H1 (cell line): ENCODE measurements around the gene THUMPD2. TPM values are rescaled to one million over a fixed set of nuclear protein-coding genes. Genes with fewer than 3 reads are reported as not detected.

Experiments
- CTCF ChIA-PET: fragments of 300-600 bp; sonication (Branson Sonifier 250); formaldehyde crosslinking; loops from one replicate; lab custom pipeline; 2021; ENCODE audit not compliant: partially characterized antibody; lab: Charles Lee
- POLR2A ChIA-PET: fragments of 300-600 bp; sonication (Branson Sonifier 250); formaldehyde crosslinking; loops from one replicate; lab custom pipeline; 2021; ENCODE audit warnings: inconsistent platforms; ENCODE audit not compliant: partially characterized antibody; lab: Charles Lee
- DNase-seq, 2 experiments: peaks; one replicate each; pipeline versions ENCODE4 v3.0.0 to v3.0.0-alpha.2; 2010 to 2022; ENCODE audit warnings: low spot score in 2 of 2, low read depth in 1 of 2, mixed read lengths in 1 of 2
- FAIRE-seq: peaks from 2 replicates; lab custom pipeline; 2011; peaks lifted over from hg19 to GRCh38; lab: Jason Lieb, UNC
- H2AFZ ChIP-seq: 2 replicates; pipeline ENCODE4 v1.8.1; 2012; ENCODE audit warnings: low read length, inconsistent platforms
- H2AK5ac ChIP-seq: 2 replicates; pipeline ENCODE4 v1.6.1; 2013; ENCODE audit warnings: low read depth, low read length
- H2BK120ac ChIP-seq: replicated peaks from 2 replicates; pipeline ENCODE3; 2013; ENCODE audit warnings: low read depth, low read length, inconsistent platforms
- H2BK12ac ChIP-seq: 2 replicates; pipeline ENCODE4 v1.6.1; 2013; ENCODE audit warnings: low read depth, low read length
- H2BK15ac ChIP-seq: 2 replicates; pipeline ENCODE4 v1.6.1; 2013; ENCODE audit warnings: low read length
- H2BK20ac ChIP-seq: 2 replicates; pipeline ENCODE4 v1.6.1; 2013; ENCODE audit warnings: low read length
- H2BK5ac ChIP-seq: 2 replicates; pipeline ENCODE4 v1.6.1; 2013; ENCODE audit warnings: low read depth, low read length
- H3K14ac ChIP-seq: 2 replicates; pipeline ENCODE4 v1.6.1; 2013; ENCODE audit warnings: inconsistent platforms; ENCODE audit not compliant: insufficient read length
- H3K18ac ChIP-seq: 2 replicates; pipeline ENCODE4 v1.6.1; 2013; ENCODE audit warnings: low read length; ENCODE audit errors: extremely low read depth
- H3K23ac ChIP-seq: 2 replicates; pipeline ENCODE4 v1.6.1; 2013; ENCODE audit warnings: inconsistent platforms; ENCODE audit not compliant: insufficient read length
- H3K23me2 ChIP-seq: 2 replicates; pipeline ENCODE4 v1.6.1; 2013; ENCODE audit warnings: low read depth, low read length
- H3K27ac ChIP-seq: 2 replicates; pipeline ENCODE4 v1.6.1; 2011; ENCODE audit warnings: low read depth, low read length, inconsistent platforms
- H3K27me3 ChIP-seq, 4 experiments: replicated peaks in 1 of 4; 1 replicate in 1 of 4; 2 replicates in 3 of 4; pipeline versions ENCODE4 v1.6.1 to v1.8.1; 2011 to 2013; ENCODE audit warnings: low read length in 3 of 4, mild to moderate bottlenecking in 3 of 4, inconsistent platforms in 2 of 4, mixed read lengths in 2 of 4, moderate library complexity in 1 of 4; ENCODE audit not compliant: control insufficient read depth in 3 of 4, insufficient read depth in 3 of 4; ENCODE audit errors: extremely low read depth in 1 of 4
- H3K36me3 ChIP-seq, 4 experiments: 2 replicates each; pipeline versions ENCODE4 v1.6.1 to v1.8.1; 2011 to 2013; ENCODE audit warnings: mild to moderate bottlenecking in 4 of 4, low read length in 3 of 4, moderate library complexity in 2 of 4, control low read depth in 1 of 4, inconsistent platforms in 1 of 4; ENCODE audit not compliant: insufficient read depth in 4 of 4, control insufficient read depth in 2 of 4
- H3K4ac ChIP-seq: replicated peaks from 2 replicates; pipeline ENCODE3; 2013; ENCODE audit warnings: low read length, low read depth, mixed read lengths, inconsistent platforms; ENCODE audit not compliant: insufficient read length
- H3K4me1 ChIP-seq, 4 experiments: replicated peaks in 1 of 4; 1 replicate in 1 of 4; 2 replicates in 3 of 4; pipeline versions ENCODE4 v1.6.1 to v1.8.1; 2011 to 2013; ENCODE audit warnings: low read length in 3 of 4, inconsistent platforms in 2 of 4, mixed read lengths in 1 of 4; ENCODE audit not compliant: insufficient read depth in 4 of 4, control insufficient read depth in 3 of 4
- H3K4me2 ChIP-seq, 2 experiments: 2 replicates each; pipeline versions ENCODE4 v1.6.1 to v1.8.1; 2011 to 2013; ENCODE audit warnings: low read depth in 2 of 2, low read length in 2 of 2, control low read depth in 1 of 2, inconsistent platforms in 1 of 2, mild to moderate bottlenecking in 1 of 2; ENCODE audit not compliant: insufficient read depth in 1 of 2
- H3K4me3 ChIP-seq, 4 experiments: fragments of 200-600, 300-600 bp in 1 of 4; sonication (generic), shearing (Covaris generic), sonication (Bioruptor Twin) in 1 of 4; 2 replicates each; pipeline versions ENCODE4 v1.5.1 to v1.8.1; 2011 to 2016; ENCODE audit warnings: low read length in 4 of 4, low read depth in 3 of 4, control low read depth in 2 of 4, inconsistent platforms in 2 of 4, mild to moderate bottlenecking in 2 of 4, mixed read lengths in 1 of 4, moderate library complexity in 1 of 4; ENCODE audit not compliant: insufficient read depth in 2 of 4; ENCODE audit errors: extremely low read depth in 1 of 4
- H3K56ac ChIP-seq: replicated peaks from 2 replicates; pipeline ENCODE3; 2013; ENCODE audit warnings: low read depth, mild to moderate bottlenecking, mixed read lengths, low read length, inconsistent platforms; ENCODE audit not compliant: insufficient read length
- H3K79me1 ChIP-seq: 2 replicates; pipeline ENCODE4 v1.6.1; 2013; ENCODE audit warnings: low read depth, low read length, control low read depth
- H3K79me2 ChIP-seq, 2 experiments: 2 replicates each; pipeline versions ENCODE4 v1.6.1 to v1.8.1; 2012 to 2013; ENCODE audit warnings: low read length in 2 of 2, mild to moderate bottlenecking in 2 of 2, inconsistent platforms in 1 of 2; ENCODE audit not compliant: insufficient read depth in 2 of 2, control insufficient read depth in 1 of 2
- H3K9ac ChIP-seq, 4 experiments: replicated peaks in 1 of 4; 1 replicate in 1 of 4; 2 replicates in 3 of 4; pipeline versions ENCODE4 v1.6.1 to v1.8.1; 2011 to 2013; ENCODE audit warnings: low read depth in 3 of 4, low read length in 3 of 4, control low read depth in 2 of 4, mild to moderate bottlenecking in 2 of 4, moderate library complexity in 2 of 4, inconsistent platforms in 1 of 4; ENCODE audit errors: extremely low read depth in 1 of 4
- H3K9me3 ChIP-seq, 2 experiments: 2 replicates each; pipeline versions ENCODE4 v1.6.1 to v1.8.1; 2012 to 2013; ENCODE audit warnings: mild to moderate bottlenecking in 2 of 2, moderate library complexity in 2 of 2, control low read depth in 1 of 2, inconsistent platforms in 1 of 2, low read depth in 1 of 2, low read length in 1 of 2, mixed read lengths in 1 of 2; ENCODE audit not compliant: insufficient read depth in 2 of 2
- H4K20me1 ChIP-seq, 2 experiments: replicated peaks in 1 of 2; 2 replicates each; pipeline versions ENCODE3 to v1.8.1; 2011 to 2013; ENCODE audit warnings: inconsistent platforms in 2 of 2, low read length in 2 of 2, mild to moderate bottlenecking in 1 of 2; ENCODE audit not compliant: insufficient read depth in 2 of 2, control insufficient read depth in 1 of 2
- H4K5ac ChIP-seq: 2 replicates; pipeline ENCODE4 v1.6.1; 2013; ENCODE audit warnings: low read length, low read depth, mixed read lengths, inconsistent platforms; ENCODE audit not compliant: insufficient read length
- H4K8ac ChIP-seq: 2 replicates; pipeline ENCODE4 v1.8.0; 2013; ENCODE audit warnings: mild to moderate bottlenecking, moderate library complexity, low read length, inconsistent platforms; ENCODE audit not compliant: insufficient read depth; ENCODE audit errors: extremely low read depth
- H4K91ac ChIP-seq: replicated peaks from 2 replicates; pipeline ENCODE3; 2013; ENCODE audit warnings: low read length, mixed read lengths, inconsistent platforms; ENCODE audit not compliant: insufficient read length
- EZH2 ChIP-seq: fragments of 200-600 bp; sonication (generic); IDR thresholded peaks from 2 replicates; pipeline ENCODE4 v1.7.1; 2012; ENCODE audit warnings: low read depth, mild to moderate bottlenecking, moderate library complexity, low read length, inconsistent platforms; ENCODE audit not compliant: severe bottlenecking
- MAFK ChIP-seq: IDR thresholded peaks from 2 replicates; pipeline ENCODE4 v1.6.1; 2012; ENCODE audit warnings: low read depth, mild to moderate bottlenecking, improper control_type of control experiment, low read length
- NRF1 ChIP-seq: IDR thresholded peaks from 2 replicates; pipeline ENCODE4 v1.6.1; 2011; ENCODE audit warnings: mild to moderate bottlenecking, low read depth, low read length, improper control_type of control experiment
- POU5F1 ChIP-seq: IDR thresholded peaks from 2 replicates; pipeline ENCODE4 v1.6.1; 2011; ENCODE audit warnings: low read depth, mild to moderate bottlenecking, low read length, moderate library complexity
- RAD21 ChIP-seq, 2 experiments: IDR thresholded peaks in 1 of 2; conservative IDR thresholded peaks in 1 of 2; 2 replicates each; pipeline ENCODE4 v1.6.1; 2011; ENCODE audit warnings: low read depth in 2 of 2, low read length in 2 of 2, improper control_type of control experiment in 1 of 2, inconsistent platforms in 1 of 2, mild to moderate bottlenecking in 1 of 2, moderate library complexity in 1 of 2
- SIRT6 ChIP-seq: IDR thresholded peaks from one replicate; pipeline ENCODE4 v1.7.1; 2012; ENCODE audit warnings: low read length, inconsistent platforms
- TCF12 ChIP-seq: IDR thresholded peaks from 2 replicates; pipeline ENCODE4 v1.6.1; 2011; ENCODE audit warnings: low read depth, mild to moderate bottlenecking, low read length
- WGBS, 2 experiments: shearing (Covaris generic) in 1 of 2; methylation state at CpG; one replicate each; pipeline versions ENCODE4 v1.1.6 to v1.1.7; 2013 to 2015; ENCODE audit warnings: low lambda C conversion rate in 2 of 2, mixed read lengths in 2 of 2, inconsistent platforms in 1 of 2, low coverage in 1 of 2, missing lambda C conversion rate in 1 of 2; ENCODE audit not compliant: insufficient replicate concordance in 2 of 2, insufficient coverage in 1 of 2, insufficient read length in 1 of 2; ENCODE audit errors: extremely low coverage in 1 of 2, missing lambda C conversion rate in 1 of 2; 5-methylcytosine and 5-hydroxymethylcytosine counted together
- polyA plus RNA-seq, 7 experiments: library from polyadenylated mRNA; depleted of rRNA in 3 of 7; stranded (reverse) in 5 of 7; unstranded in 2 of 7; fragments of >200 nt in 5 of 7; fragments of 200-250 nt in 2 of 7; gene quantifications; 1 replicate in 5 of 7; 2 replicates in 1 of 7; 4 replicates in 1 of 7; pipeline versions ENCODE4 v1.2.1 to v1.2.3, GENCODE V29; 2011 to 2013; ENCODE audit warnings: missing spikeins in 2 of 7, mixed read lengths in 2 of 7
- total RNA-seq: library from RNA; stranded (reverse); fragmentation: NEBNext Ultra II Directional; extraction: Animal tissue kit (Norgen Biotek cat#: 25700); gene quantifications from 2 replicates; pipeline ENCODE4 v1.2.1, GENCODE V29; 2021

Gene THUMPD2
- total and polyA plus RNA-seq, 2 of the 8 experiments (the other 6 are each of a cell fraction or from before 2014, with no cell fraction given), result 8.6 to 17.0 TPM

DNA sequence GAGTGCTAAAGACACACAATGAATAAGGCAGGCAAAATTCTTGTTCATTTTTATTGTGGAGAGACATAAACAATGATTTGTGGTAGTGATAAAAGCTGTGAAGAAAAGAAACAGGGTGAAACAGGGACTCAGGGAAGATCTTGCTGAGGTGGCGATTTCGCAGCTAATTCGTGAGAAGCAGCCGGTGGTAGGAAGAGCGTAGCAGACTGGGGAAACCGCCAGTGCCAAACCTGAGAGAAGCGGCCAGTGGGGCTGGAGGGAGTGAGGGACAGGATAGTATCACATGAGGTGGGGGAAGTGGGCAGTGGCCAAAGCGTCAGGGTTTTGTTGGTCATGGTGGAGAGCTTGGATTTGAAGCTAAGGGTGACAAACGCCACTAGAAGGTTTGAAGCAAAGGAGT, 71.1 kb downstream of the THUMPD2 start:
- Histone ChIP-seq H3K23me2 (no peaks in the 10 kb centered on the region; the same call in 1 of the 2 replicates), H4K20me1 (no peaks in the 10 kb centered on the region), H3K4me2 (no peak overlapping the region), H3K9me3 (no peaks in the 10 kb centered on the region), H3K23ac (no peak overlapping the region), H2BK20ac (no peak overlapping the region), H2BK120ac (no peak overlapping the region), H3K9ac (no peak overlapping the region), H2AFZ (no peak overlapping the region), H3K79me1 (no peaks in the 10 kb centered on the region), H3K36me3 (no peaks in the 10 kb centered on the region), H3K4me3 (no peak overlapping the region)
- no peak for DNase-seq
- CTCF ChIA-PET, result interaction anchor here (0.7 kb wide), 1 partner anchor 115 kb away, joined by 3 read pairs; no protein-coding TSS in a partner anchor
- TF ChIP-seq MAFK (0 out of 2 replicates have a peak, but pooled peaks have one; percentile 26), NRF1 (no peak), POU5F1 (no peak), EZH2 (no peak), RAD21 (IDR thresholded peaks at IDR 0.05 in 1 of 2, conservative IDR thresholded peaks at IDR 0.05 in 1 of 2; ENCODE audit: low read depth in 2 of 2, low read length in 2 of 2) (no peak), TCF12 (no peak), SIRT6 (no peak)
- TF ChIP-seq, all 59 proteins: peak for 1
- Histone ChIP-seq H3K14ac (no peak overlapping the region), H3K27ac (no peak overlapping the region), H2AK5ac (no peak overlapping the region), H4K91ac (no peak overlapping the region), H3K56ac (no peak overlapping the region), H3K18ac (no peak overlapping the region), H2BK5ac (no peak overlapping the region; the same call in 1 of the 2 replicates), H2BK12ac (no peak overlapping the region), H3K79me2 (no peaks in the 10 kb centered on the region), H3K4ac (no peak overlapping the region), H4K5ac (no peak overlapping the region), H4K8ac (no peak overlapping the region), H3K27me3 (no peaks in the 10 kb centered on the region), H3K4me1 (no peaks in the 10 kb centered on the region), H2BK15ac (no peak overlapping the region)
- POLR2A ChIA-PET, result interaction anchor here (0.7 kb wide), 1 partner anchor 748 kb away, joined by 3 read pairs; no protein-coding TSS in a partner anchor
- no peak for FAIRE-seq
- WGBS, 2 experiments, result 91% methylated on average over 9 of the region's 9 CpGs; no CpG with 5 or more reads in 1 of the 2 experiments
